ENCODE results near the gene TMEM170A.
"Not testable (repeated sequence)": the region's sequence is repeated elsewhere in the genome, so short reads cannot be mapped to it uniquely, and the experiment has no call there.

The TMEM170A gene

GRCh38 chr16:75429621-75430403, 34.7 kb downstream of the TMEM170A start:
- Histone ChIP-seq H3K4me1 (ENCODE audit: control insufficient read depth, insufficient read depth, low read length, poor library complexity, severe bottlenecking) (peaks cover 3% of the 10 kb centered on the region), H3K27ac (ENCODE audit: insufficient read depth, low read length, poor library complexity, severe bottlenecking) (no peak overlapping the region), H3K27me3 (replicated peaks; ENCODE audit: control insufficient read depth, insufficient read depth, low read length, poor library complexity, severe bottlenecking) (no peaks in the 10 kb centered on the region), H3K36me3 (ENCODE audit: control insufficient read depth, insufficient read depth, low read length) (no peaks in the 10 kb centered on the region), H3K4me3 (ENCODE audit: insufficient read depth, low read depth, low read length, poor library complexity, severe bottlenecking) (no peak overlapping the region), H3K9me3 (ENCODE audit: control insufficient read depth, low read length) (no peaks in the 10 kb centered on the region)
- DNase-seq: no peak

GRCh38 chr16:75426524-75426923, 38.0 kb downstream of the TMEM170A start:
- DNase-seq: not testable (repeated sequence)

GRCh38 chr16:75424105-75424762, 40.3 kb downstream of the TMEM170A start:
- H3K4me1 ChIP-seq (ENCODE audit: control insufficient read depth, insufficient read depth, low read length, poor library complexity, severe bottlenecking); H3K27me3 ChIP-seq (replicated peaks; ENCODE audit: control insufficient read depth, insufficient read depth, low read length, poor library complexity, severe bottlenecking); H3K4me3 ChIP-seq (ENCODE audit: insufficient read depth, low read depth, low read length, poor library complexity, severe bottlenecking); H3K36me3 ChIP-seq (ENCODE audit: control insufficient read depth, insufficient read depth, low read length); DNase-seq; H3K9me3 ChIP-seq (ENCODE audit: control insufficient read depth, low read length); H3K27ac ChIP-seq (ENCODE audit: insufficient read depth, low read length, poor library complexity, severe bottlenecking): not testable (repeated sequence)

More at GRCh38 chr16:75426524-75426923, 38.0 kb downstream of the TMEM170A start:
- not testable (repeated sequence) for H3K36me3 ChIP-seq (ENCODE audit: control insufficient read depth, insufficient read depth, low read length); H3K27me3 ChIP-seq (replicated peaks; ENCODE audit: control insufficient read depth, insufficient read depth, low read length, poor library complexity, severe bottlenecking); H3K27ac ChIP-seq (ENCODE audit: insufficient read depth, low read length, poor library complexity, severe bottlenecking); H3K4me1 ChIP-seq (ENCODE audit: control insufficient read depth, insufficient read depth, low read length, poor library complexity, severe bottlenecking); H3K9me3 ChIP-seq (ENCODE audit: control insufficient read depth, low read length); H3K4me3 ChIP-seq (ENCODE audit: insufficient read depth, low read depth, low read length, poor library complexity, severe bottlenecking)

- Histone ChIP-seq H3K27ac (ENCODE audit: insufficient read depth, low read length, poor library complexity, severe bottlenecking) (no peak overlapping the region), H3K9me3 (ENCODE audit: control insufficient read depth, low read length) (no peaks in the 10 kb centered on the region)
- no peak for DNase-seq
Measured at GRCh38 chr16:75423723-75424104, 40.8 kb downstream of the TMEM170A start.

GRCh38 chr16:75421820-75422126, 42.7 kb downstream of the TMEM170A start:
- peaks cover 6% of the 10 kb centered on the region for H3K4me1 ChIP-seq (ENCODE audit: control insufficient read depth, insufficient read depth, low read length, poor library complexity, severe bottlenecking)
- no peak overlapping the region for H3K4me3 ChIP-seq (ENCODE audit: insufficient read depth, low read depth, low read length, poor library complexity, severe bottlenecking)
- H3K27me3 ChIP-seq (replicated peaks; ENCODE audit: control insufficient read depth, insufficient read depth, low read length, poor library complexity, severe bottlenecking): no peaks in the 10 kb centered on the region
- no peaks in the 10 kb centered on the region for H3K36me3 ChIP-seq (ENCODE audit: control insufficient read depth, insufficient read depth, low read length)
- no peaks in the 10 kb centered on the region for H3K9me3 ChIP-seq (ENCODE audit: control insufficient read depth, low read length)
- no peak for DNase-seq
- H3K27ac ChIP-seq (ENCODE audit: insufficient read depth, low read length, poor library complexity, severe bottlenecking): no peak overlapping the region

More at GRCh38 chr16:75423723-75424104, 40.8 kb downstream of the TMEM170A start:
- no peaks in the 10 kb centered on the region for H3K27me3 ChIP-seq (replicated peaks; ENCODE audit: control insufficient read depth, insufficient read depth, low read length, poor library complexity, severe bottlenecking)
- H3K4me3 ChIP-seq (ENCODE audit: insufficient read depth, low read depth, low read length, poor library complexity, severe bottlenecking): no peak overlapping the region
- no peaks in the 10 kb centered on the region for H3K36me3 ChIP-seq (ENCODE audit: control insufficient read depth, insufficient read depth, low read length)
- peaks cover 6% of the 10 kb centered on the region for H3K4me1 ChIP-seq (ENCODE audit: control insufficient read depth, insufficient read depth, low read length, poor library complexity, severe bottlenecking)

- DNase-seq: no peak
- Histone ChIP-seq H3K4me3 (ENCODE audit: insufficient read depth, low read depth, low read length, poor library complexity, severe bottlenecking) (no peak overlapping the region), H3K4me1 (ENCODE audit: control insufficient read depth, insufficient read depth, low read length, poor library complexity, severe bottlenecking) (peaks cover 6% of the 10 kb centered on the region), H3K27me3 (replicated peaks; ENCODE audit: control insufficient read depth, insufficient read depth, low read length, poor library complexity, severe bottlenecking) (no peaks in the 10 kb centered on the region), H3K9me3 (ENCODE audit: control insufficient read depth, low read length) (no peaks in the 10 kb centered on the region), H3K27ac (ENCODE audit: insufficient read depth, low read length, poor library complexity, severe bottlenecking) (no peak overlapping the region), H3K36me3 (ENCODE audit: control insufficient read depth, insufficient read depth, low read length) (no peaks in the 10 kb centered on the region)
Measured at GRCh38 chr16:75420987-75421819, 43.3 kb downstream of the TMEM170A start.

- H3K36me3 ChIP-seq (ENCODE audit: control insufficient read depth, insufficient read depth, low read length): peaks cover 6% of the 10 kb centered on the region
Measured at GRCh38 chr16:75416904-75417565, 47.5 kb downstream of the TMEM170A start.

GRCh38 chr16:75415169-75415905, 49.2 kb downstream of the TMEM170A start:
- no peak overlapping the region for H3K27ac ChIP-seq (ENCODE audit: insufficient read depth, low read length, poor library complexity, severe bottlenecking)
- peaks cover 15% of the 10 kb centered on the region for H3K36me3 ChIP-seq (ENCODE audit: control insufficient read depth, insufficient read depth, low read length)
- DNase-seq: no peak
- no peak overlapping the region for H3K4me3 ChIP-seq (ENCODE audit: insufficient read depth, low read depth, low read length, poor library complexity, severe bottlenecking)
- H3K27me3 ChIP-seq (replicated peaks; ENCODE audit: control insufficient read depth, insufficient read depth, low read length, poor library complexity, severe bottlenecking): no peaks in the 10 kb centered on the region
- no peaks in the 10 kb centered on the region for H3K4me1 ChIP-seq (ENCODE audit: control insufficient read depth, insufficient read depth, low read length, poor library complexity, severe bottlenecking)
- H3K9me3 ChIP-seq (ENCODE audit: control insufficient read depth, low read length): no peaks in the 10 kb centered on the region

More at GRCh38 chr16:75416904-75417565, 47.5 kb downstream of the TMEM170A start:
- Histone ChIP-seq H3K4me3 (ENCODE audit: insufficient read depth, low read depth, low read length, poor library complexity, severe bottlenecking) (no peak overlapping the region), H3K4me1 (ENCODE audit: control insufficient read depth, insufficient read depth, low read length, poor library complexity, severe bottlenecking) (peaks cover 6% of the 10 kb centered on the region), H3K27me3 (replicated peaks; ENCODE audit: control insufficient read depth, insufficient read depth, low read length, poor library complexity, severe bottlenecking) (no peaks in the 10 kb centered on the region), H3K27ac (ENCODE audit: insufficient read depth, low read length, poor library complexity, severe bottlenecking) (no peak overlapping the region), H3K9me3 (ENCODE audit: control insufficient read depth, low read length) (no peaks in the 10 kb centered on the region)
- DNase-seq: no peak

- no peak overlapping the region for H3K27ac ChIP-seq (ENCODE audit: insufficient read depth, low read length, poor library complexity, severe bottlenecking)
- peaks cover 21% of the 10 kb centered on the region for H3K36me3 ChIP-seq (ENCODE audit: control insufficient read depth, insufficient read depth, low read length)
- no peaks in the 10 kb centered on the region for H3K9me3 ChIP-seq (ENCODE audit: control insufficient read depth, low read length)
- no peaks in the 10 kb centered on the region for H3K4me1 ChIP-seq (ENCODE audit: control insufficient read depth, insufficient read depth, low read length, poor library complexity, severe bottlenecking)
- DNase-seq: no peak
- no peak overlapping the region for H3K4me3 ChIP-seq (ENCODE audit: insufficient read depth, low read depth, low read length, poor library complexity, severe bottlenecking)
- H3K27me3 ChIP-seq (replicated peaks; ENCODE audit: control insufficient read depth, insufficient read depth, low read length, poor library complexity, severe bottlenecking): no peaks in the 10 kb centered on the region
Measured at GRCh38 chr16:75413951-75414350, 50.5 kb downstream of the TMEM170A start.

All from effector memory CD4-positive, alpha-beta T cell (primary cell).